ACC112 (cell line): ENCODE data around the gene ANXA4.

Experiments used
- H2AFZ ChIP-seq: fragments of 200-600 bp; sonication (generic); one replicate; pipeline ENCODE4 v1.6.0; 2017; ENCODE audit warnings: antibody characterized with exemption, low read length; ENCODE audit not compliant: unreplicated experiment
- H3K27ac ChIP-seq: fragments of 200-600 bp; sonication (generic); 2 replicates; pipeline ENCODE4 v1.5.1; 2014; ENCODE audit warnings: low read depth, mild to moderate bottlenecking, antibody characterized with exemption, low read length, moderate library complexity
- H3K27me3 ChIP-seq: fragments of 200-600 bp; sonication (generic); 2 replicates; pipeline ENCODE4 v1.6.1; 2014; ENCODE audit warnings: mild to moderate bottlenecking, antibody characterized with exemption, low read length, moderate library complexity, mixed read lengths; ENCODE audit not compliant: insufficient read depth
- H3K36me3 ChIP-seq: fragments of 200-600 bp; sonication (generic); 2 replicates; pipeline ENCODE4 v1.6.1; 2016; ENCODE audit warnings: mild to moderate bottlenecking, antibody characterized with exemption, low read length, moderate library complexity, mixed read lengths; ENCODE audit not compliant: insufficient read depth
- H3K4me1 ChIP-seq: fragments of 200-600 bp; sonication (generic); one replicate; pipeline ENCODE4 v1.6.1; 2016; ENCODE audit warnings: low read length, mixed read lengths; ENCODE audit not compliant: insufficient read depth, unreplicated experiment, control insufficient read depth
- H3K4me3 ChIP-seq: fragments of 200-600 bp; sonication (generic); 2 replicates; pipeline ENCODE4 v1.5.1; 2014; ENCODE audit warnings: mild to moderate bottlenecking, low read depth, low read length
- H3K79me2 ChIP-seq: fragments of 200-600 bp; sonication (generic); one replicate; pipeline ENCODE4 v1.6.0; 2016; ENCODE audit warnings: low read length; ENCODE audit not compliant: control insufficient read depth, unreplicated experiment, insufficient read depth

The ANXA4 gene

DNA sequence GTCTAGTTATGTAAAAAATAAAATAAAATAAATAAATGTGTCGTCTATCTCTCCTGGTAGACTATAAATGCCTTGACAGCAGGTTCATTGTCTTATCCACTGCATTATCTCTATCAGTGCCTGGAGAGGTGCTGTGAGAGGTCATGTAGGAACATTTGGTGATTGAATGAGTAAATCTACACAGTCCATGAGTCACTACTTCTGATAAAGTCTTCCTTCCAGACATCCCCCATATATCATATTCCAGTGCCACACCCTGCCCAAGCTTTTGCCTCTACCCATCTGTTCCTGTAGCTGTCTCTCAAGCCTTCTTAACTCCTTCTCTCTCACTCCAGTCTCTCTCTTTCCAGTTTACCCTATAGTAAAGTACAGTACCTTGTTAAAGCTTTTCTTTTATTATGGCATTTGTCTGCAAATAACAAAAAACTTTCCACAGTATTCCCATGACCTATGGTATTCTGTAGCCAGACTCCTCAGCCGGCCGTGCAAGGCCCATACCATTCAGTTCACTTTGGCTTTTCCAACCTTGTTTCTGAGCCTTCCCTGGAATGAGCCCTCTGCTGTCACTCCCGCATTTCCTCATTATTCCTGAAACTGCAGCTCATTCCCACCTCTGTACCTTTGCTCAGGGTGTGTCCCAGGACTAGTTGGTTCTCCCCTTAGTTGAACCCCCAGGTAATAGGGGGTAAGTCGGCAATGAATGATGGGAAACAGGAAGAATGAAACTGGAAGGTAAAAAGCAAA is 37.5 kb downstream of the ANXA4 start:
- Histone ChIP-seq H3K4me1 (peaks cover 26% of the 10 kb centered on the region), H3K27me3 (no peaks in the 10 kb centered on the region), H3K4me3 (no peak overlapping the region), H2AFZ (no peak overlapping the region), H3K36me3 (no peaks in the 10 kb centered on the region), H3K79me2 (no peaks in the 10 kb centered on the region), H3K27ac (no peak overlapping the region)

DNA sequence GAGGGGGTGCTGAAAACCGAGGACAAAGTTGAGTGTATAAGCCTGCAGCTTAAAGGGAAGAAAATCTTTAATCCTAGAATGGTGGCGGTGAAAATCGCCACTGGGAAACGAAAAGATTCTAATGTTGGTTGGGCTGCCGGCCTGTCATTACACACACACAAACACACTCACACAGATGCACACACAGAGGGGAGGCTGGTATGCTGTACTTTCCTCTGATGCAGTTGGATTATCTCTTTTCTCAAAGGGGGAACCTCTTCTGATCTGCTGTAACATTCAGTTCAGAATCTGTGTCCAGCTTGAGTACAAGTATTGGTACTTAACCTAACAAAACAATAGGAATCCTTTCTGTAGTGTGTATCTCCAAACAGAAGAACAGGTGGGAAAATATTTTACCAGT is 39.0 kb downstream of the ANXA4 start:
- H3K27me3 ChIP-seq, result no peaks in the 10 kb centered on the region
- H3K4me3 ChIP-seq, result no peak overlapping the region
- H3K79me2 ChIP-seq, result no peaks in the 10 kb centered on the region
- no peak overlapping the region for H3K27ac ChIP-seq
- peaks cover 15% of the 10 kb centered on the region for H3K4me1 ChIP-seq
- H3K36me3 ChIP-seq, result no peaks in the 10 kb centered on the region
- no peak overlapping the region for H2AFZ ChIP-seq

DNA sequence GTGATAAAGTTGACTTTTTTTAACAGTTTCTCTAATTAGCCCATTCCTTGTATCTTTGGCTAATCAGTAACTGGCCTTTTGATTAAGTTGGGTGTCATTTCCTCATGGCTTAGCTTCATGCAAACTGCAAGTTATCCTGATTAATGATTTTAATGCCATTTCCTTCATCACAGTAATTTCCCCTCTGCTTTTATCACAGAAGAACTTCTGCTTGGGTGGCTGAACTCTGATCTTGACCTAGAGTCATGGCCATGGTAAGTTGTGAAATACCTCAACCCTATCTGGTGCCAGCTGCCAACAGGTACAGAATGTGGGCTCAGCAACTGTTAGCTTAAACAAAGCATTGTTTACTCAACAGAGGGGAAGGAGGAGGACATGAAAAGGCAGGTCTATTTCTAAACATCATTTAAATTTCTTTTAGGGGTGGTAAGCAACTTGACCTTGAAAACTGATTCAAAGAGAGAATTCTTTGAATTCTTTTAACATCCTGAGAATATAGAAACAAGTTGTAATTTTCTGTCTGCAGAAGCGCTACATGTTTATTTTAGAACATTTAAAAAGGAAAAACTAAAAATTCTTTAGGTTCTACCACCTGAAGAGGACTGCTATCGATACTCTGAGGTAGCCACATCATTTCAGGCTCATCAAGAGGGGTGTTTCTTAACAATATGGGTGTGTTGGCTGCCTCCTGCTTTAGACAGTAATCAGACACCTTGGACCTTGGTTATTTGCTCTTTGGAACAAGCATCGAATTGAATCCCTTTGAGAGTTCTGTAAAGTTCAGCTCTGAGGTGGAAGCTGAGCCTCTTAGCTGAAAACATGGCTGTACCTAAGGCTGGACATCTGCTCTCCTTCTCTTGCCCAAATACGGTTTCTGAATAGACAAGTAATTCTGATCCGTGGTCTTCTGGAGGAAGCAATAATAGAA is 39.7 kb downstream of the ANXA4 start:
- H3K79me2 ChIP-seq, result no peaks in the 10 kb centered on the region
- H3K4me3 ChIP-seq, result no peak overlapping the region
- no peak overlapping the region for H2AFZ ChIP-seq
- no peaks in the 10 kb centered on the region for H3K36me3 ChIP-seq
- H3K27ac ChIP-seq, result no peak overlapping the region
- peaks cover 15% of the 10 kb centered on the region for H3K4me1 ChIP-seq
- H3K27me3 ChIP-seq, result no peaks in the 10 kb centered on the region

DNA sequence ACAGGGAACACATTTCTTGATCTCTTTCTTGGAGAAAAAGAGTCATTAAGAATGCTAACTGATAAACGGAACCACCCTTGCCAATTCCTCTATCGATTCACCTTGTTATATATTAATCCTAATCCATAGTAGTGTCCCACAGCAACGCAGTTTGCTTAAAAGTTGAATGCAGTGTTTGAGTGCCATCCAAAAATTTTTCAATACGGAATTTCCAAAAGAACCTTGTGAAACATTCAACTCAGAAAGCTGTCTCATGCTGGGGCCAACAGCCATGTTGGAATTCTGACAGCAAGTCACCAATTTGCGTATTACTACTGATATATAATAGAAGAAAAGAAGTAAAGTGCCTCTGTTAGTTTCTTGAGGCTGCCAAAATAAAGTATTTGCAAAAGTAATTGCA is 42.3 kb downstream of the ANXA4 start:
- H3K27me3 ChIP-seq, result no peaks in the 10 kb centered on the region
- no peaks in the 10 kb centered on the region; the same call in 1 of the 2 replicates for H3K36me3 ChIP-seq
- no peak overlapping the region for H2AFZ ChIP-seq
- peaks cover 15% of the 10 kb centered on the region for H3K4me1 ChIP-seq
- H3K79me2 ChIP-seq, result no peaks in the 10 kb centered on the region
- no peak overlapping the region for H3K27ac ChIP-seq
- H3K4me3 ChIP-seq, result no peak overlapping the region

DNA sequence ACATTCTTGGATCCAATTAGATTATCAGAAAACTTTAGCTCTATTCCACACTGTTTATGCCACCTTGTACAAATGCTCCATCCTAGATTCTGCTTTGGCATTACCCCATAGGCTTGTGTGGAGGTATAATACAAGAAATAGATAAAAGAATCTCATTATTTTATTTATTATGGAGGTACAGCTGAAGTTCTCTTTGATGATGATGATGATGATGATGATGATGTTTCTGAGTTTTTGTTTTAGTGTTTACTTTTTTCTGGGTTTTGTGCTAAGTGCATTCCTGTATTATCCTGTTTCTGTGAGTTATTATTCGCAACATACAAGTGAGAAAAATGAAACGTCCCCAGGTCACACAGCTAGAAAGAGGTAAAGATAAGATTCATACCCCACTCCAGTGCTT is 43.4 kb downstream of the ANXA4 start:
- no peak overlapping the region for H3K27ac ChIP-seq
- no peak overlapping the region for H3K4me3 ChIP-seq
- H3K79me2 ChIP-seq, result no peaks in the 10 kb centered on the region
- H3K36me3 ChIP-seq, result no peaks in the 10 kb centered on the region; the same call in 1 of the 2 replicates
- no peaks in the 10 kb centered on the region for H3K27me3 ChIP-seq
- no peak overlapping the region for H2AFZ ChIP-seq
- H3K4me1 ChIP-seq, result peaks cover 19% of the 10 kb centered on the region

DNA sequence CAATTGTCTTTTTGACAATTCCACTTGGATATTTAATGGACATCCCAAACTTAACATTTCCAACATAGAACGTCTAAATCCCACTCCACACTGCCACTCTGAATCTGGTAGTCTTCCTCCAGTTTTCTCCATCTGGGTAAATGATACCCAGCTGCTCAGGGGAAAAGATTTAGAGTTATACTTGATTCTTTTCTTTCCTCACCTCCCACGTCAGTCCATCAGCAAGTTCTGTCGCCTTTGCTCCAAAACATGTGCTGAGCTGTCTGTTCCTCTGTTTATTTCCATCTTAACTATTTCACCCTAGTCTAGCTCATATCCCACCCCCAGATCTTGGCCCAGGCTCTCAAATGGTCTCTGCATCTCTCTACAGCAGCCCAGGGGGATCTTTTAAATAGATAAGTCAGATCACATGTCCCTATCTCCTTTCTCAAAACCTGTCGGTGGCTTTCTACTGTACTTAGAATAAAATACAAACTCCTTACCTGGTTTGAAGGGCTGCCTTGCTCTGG is 44.2 kb downstream of the ANXA4 start:
- no peak overlapping the region for H2AFZ ChIP-seq
- H3K79me2 ChIP-seq, result no peaks in the 10 kb centered on the region
- H3K4me1 ChIP-seq, result peaks cover 27% of the 10 kb centered on the region
- H3K27me3 ChIP-seq, result no peaks in the 10 kb centered on the region
- no peak overlapping the region for H3K4me3 ChIP-seq
- H3K36me3 ChIP-seq, result no peaks in the 10 kb centered on the region; the same call in 1 of the 2 replicates
- H3K27ac ChIP-seq, result no peak overlapping the region

DNA sequence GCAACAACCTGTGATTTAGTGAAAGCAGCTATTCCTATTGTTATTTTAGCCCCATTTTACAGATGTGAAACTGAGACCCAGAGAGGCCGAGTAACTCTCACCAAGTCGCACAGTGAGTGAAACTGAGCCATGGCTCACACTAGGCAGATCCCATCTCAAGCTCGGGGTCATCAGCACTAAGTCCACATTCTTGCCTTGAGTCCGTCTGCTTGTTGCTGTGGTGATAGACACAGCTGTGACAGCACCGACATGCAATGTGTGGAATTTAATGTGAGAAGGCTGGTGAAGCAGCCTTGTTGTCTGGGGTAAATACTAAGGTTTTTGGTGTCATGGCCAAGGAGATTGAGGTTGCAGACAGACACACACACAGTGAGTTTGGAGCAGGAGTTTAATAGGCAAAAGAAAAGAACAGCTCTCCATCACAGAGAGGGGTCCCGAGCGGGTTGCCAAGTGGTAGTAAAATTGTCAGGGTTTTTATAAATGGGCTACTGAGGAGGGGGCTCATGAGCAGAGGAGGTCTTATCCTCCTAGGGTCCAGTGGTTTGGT is 47.3 kb downstream of the ANXA4 start:
- H3K36me3 ChIP-seq, result no peaks in the 10 kb centered on the region; the same call in 1 of the 2 replicates
- H3K27ac ChIP-seq, result peak overlapping the region; percentile 62
- H2AFZ ChIP-seq, result no peak overlapping the region
- no peak overlapping the region; the same call in 1 of the 2 replicates for H3K4me3 ChIP-seq
- no peaks in the 10 kb centered on the region for H3K79me2 ChIP-seq
- H3K27me3 ChIP-seq, result no peaks in the 10 kb centered on the region
- H3K4me1 ChIP-seq, result peaks cover 31% of the 10 kb centered on the region

DNA sequence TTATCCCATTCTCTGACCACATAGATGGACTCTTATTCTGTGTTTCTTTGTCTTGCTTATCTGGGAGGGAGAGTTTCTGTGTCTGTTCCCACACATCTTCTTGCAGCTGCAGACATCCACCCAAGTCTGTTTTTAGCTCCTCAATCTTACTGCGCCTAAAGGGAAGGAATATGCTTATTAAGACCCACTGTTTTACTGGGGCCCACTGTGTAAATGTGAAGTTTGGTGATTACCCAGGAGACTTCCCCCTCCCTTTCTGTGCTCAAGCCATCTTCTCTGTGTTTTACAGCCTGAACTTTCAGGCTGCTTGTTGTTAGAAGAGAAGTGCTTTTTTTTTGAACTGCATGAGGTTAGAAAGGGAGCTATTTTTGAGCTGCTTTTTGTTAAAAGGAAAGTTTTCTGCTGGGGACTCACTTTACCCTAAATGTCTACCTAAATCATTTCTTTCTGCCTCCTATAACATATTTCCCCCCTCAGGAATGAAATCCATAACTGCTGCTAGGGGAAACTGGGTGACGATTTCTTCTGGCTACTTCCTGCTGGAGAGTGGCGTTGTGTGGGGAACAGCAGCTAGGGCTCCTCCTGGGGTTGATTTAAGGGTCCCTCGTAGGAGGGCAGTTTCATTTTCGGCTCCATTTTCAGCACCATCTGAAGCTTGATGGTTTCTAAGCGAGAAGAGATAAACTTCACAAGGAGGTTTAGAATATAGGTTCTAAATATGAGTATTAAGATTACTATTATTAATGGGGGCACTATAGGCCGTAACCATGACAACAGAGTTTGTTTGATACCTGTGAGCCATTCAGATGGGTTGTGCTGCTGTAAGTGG is 48.1 kb downstream of the ANXA4 start:
- H3K79me2 ChIP-seq, result no peaks in the 10 kb centered on the region
- H3K4me1 ChIP-seq, result peaks cover 31% of the 10 kb centered on the region
- H3K27me3 ChIP-seq, result no peaks in the 10 kb centered on the region
- H3K36me3 ChIP-seq, result no peaks in the 10 kb centered on the region; the same call in 1 of the 2 replicates
- peak overlapping the region; percentile 64 for H3K4me3 ChIP-seq
- H2AFZ ChIP-seq, result peak overlapping the region; percentile 33
- peak overlapping the region; percentile 62 for H3K27ac ChIP-seq

DNA sequence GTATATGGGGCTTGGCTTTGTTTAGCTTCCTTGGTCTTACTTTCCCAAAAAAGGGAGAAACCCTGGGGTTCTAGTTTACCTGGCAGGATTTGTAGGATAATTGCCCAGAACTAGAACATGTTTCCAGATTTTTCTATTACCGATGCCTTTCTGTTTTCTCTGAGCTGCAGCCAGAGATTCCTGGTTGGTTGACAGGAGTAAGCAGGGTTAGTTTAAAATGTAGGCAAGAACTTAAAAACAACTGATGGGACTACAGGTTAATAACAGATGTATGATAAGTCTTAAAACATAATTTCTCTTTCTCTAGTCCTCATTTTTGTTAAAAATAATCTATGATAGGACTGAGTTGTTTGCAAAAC is 48.6 kb downstream of the ANXA4 start:
- H3K4me1 ChIP-seq, result peaks cover 31% of the 10 kb centered on the region
- H3K4me3 ChIP-seq, result peak overlapping the region; percentile 64
- H3K79me2 ChIP-seq, result no peaks in the 10 kb centered on the region
- peak overlapping the region; percentile 33 for H2AFZ ChIP-seq
- H3K27me3 ChIP-seq, result no peaks in the 10 kb centered on the region
- no peaks in the 10 kb centered on the region; the same call in 1 of the 2 replicates for H3K36me3 ChIP-seq
- H3K27ac ChIP-seq, result peak overlapping the region; percentile 62

DNA sequence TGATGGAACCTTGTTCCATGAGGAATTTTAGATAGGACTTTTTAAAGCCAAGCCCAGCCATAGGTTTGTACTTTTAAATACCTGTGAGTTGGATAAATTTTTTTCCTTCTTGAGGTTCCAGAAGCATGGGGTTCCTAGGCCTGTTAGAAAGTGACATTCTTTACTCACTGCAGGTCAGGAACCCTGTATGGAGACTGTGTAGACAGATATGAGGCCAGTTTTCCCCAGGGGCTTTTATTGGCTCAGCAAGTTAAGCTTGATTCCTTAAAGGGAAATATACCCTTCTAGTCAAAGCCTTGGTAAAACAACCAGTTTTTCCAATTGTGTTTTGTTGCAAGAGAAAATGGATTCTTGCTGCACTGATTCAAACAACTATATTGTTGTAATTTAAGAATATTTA is 49.1 kb downstream of the ANXA4 start:
- peak overlapping the region; percentile 64 for H3K4me3 ChIP-seq
- no peaks in the 10 kb centered on the region for H3K79me2 ChIP-seq
- H3K36me3 ChIP-seq, result no peaks in the 10 kb centered on the region; the same call in 1 of the 2 replicates
- peak overlapping the region; percentile 33 for H2AFZ ChIP-seq
- H3K27me3 ChIP-seq, result no peaks in the 10 kb centered on the region
- peaks cover 31% of the 10 kb centered on the region for H3K4me1 ChIP-seq
- H3K27ac ChIP-seq, result peak overlapping the region; percentile 62; the same call in 1 of the 2 replicates
